Activated CD8-positive, alpha-beta memory T cell treated with anti-CD3 and anti-CD28 coated beads, Interleukin-2, amount 50 U/mL, for 48 hours (primary cell): ENCODE data around the gene TNIK.
"Not testable (repeated sequence)": the region's sequence is repeated elsewhere in the genome, so short reads cannot be mapped to it uniquely, and the experiment has no call there.

Experiments used
- DNase-seq: peaks from one replicate; pipeline ENCODE4 v3.0.0-alpha.2; 2020

TNIK gene

GRCh38 chr3:171380711-171381425 lies 79.3 kb downstream of the TNIK start:
- no peak for DNase-seq

- DNase-seq, result no peak
Measured at GRCh38 chr3:171379961-171380483, 80.2 kb downstream of the TNIK start.

- no peak for DNase-seq
Measured at GRCh38 chr3:171379281-171379680, 80.9 kb downstream of the TNIK start.

GRCh38 chr3:171378586-171378985 lies 81.6 kb downstream of the TNIK start:
- no peak for DNase-seq

GRCh38 chr3:171377859-171378258 lies 82.3 kb downstream of the TNIK start:
- DNase-seq, result no peak

GRCh38 chr3:171376596-171376947 lies 83.6 kb downstream of the TNIK start:
- no peak for DNase-seq

GRCh38 chr3:171375666-171376595 lies 84.3 kb downstream of the TNIK start:
- no peak for DNase-seq

- DNase-seq, result no peak
Measured at GRCh38 chr3:171374661-171375285, 85.4 kb downstream of the TNIK start.

GRCh38 chr3:171374260-171374659 lies 85.9 kb downstream of the TNIK start:
- no peak for DNase-seq

GRCh38 chr3:171373711-171374110 lies 86.5 kb downstream of the TNIK start:
- no peak for DNase-seq

GRCh38 chr3:171372694-171373093 lies 87.5 kb downstream of the TNIK start:
- DNase-seq, result no peak

- DNase-seq, result no peak
Measured at GRCh38 chr3:171371354-171371753, 88.9 kb downstream of the TNIK start.

GRCh38 chr3:171369156-171369555 lies 91.0 kb downstream of the TNIK start:
- no peak for DNase-seq

GRCh38 chr3:171366738-171367137 lies 93.5 kb downstream of the TNIK start:
- DNase-seq, result not testable (repeated sequence)

- no peak for DNase-seq
Measured at GRCh38 chr3:171366043-171366442, 94.2 kb downstream of the TNIK start.

- DNase-seq, result no peak
Measured at GRCh38 chr3:171365489-171365888, 94.7 kb downstream of the TNIK start.

- DNase-seq, result no peak
Measured at GRCh38 chr3:171364500-171364899, 95.7 kb downstream of the TNIK start.

- no peak for DNase-seq
Measured at GRCh38 chr3:171363202-171363601, 97.0 kb downstream of the TNIK start.

GRCh38 chr3:171362575-171362974 lies 97.6 kb downstream of the TNIK start:
- no peak for DNase-seq

GRCh38 chr3:171358881-171359198 lies 101.4 kb downstream of the TNIK start:
- DNase-seq, result no peak

GRCh38 chr3:171358181-171358880 lies 101.9 kb downstream of the TNIK start:
- no peak for DNase-seq

- no peak for DNase-seq
Measured at GRCh38 chr3:171357721-171358120, 102.5 kb downstream of the TNIK start.

GRCh38 chr3:171356251-171356650 lies 104.0 kb downstream of the TNIK start:
- DNase-seq, result no peak
